Parathyroid adenoma (tissue), 2 donors: Measurements from ENCODE around the gene PYCR2.

Experiments used
- H2AFZ ChIP-seq: fragments of 300-600 bp; sonication (generic); one replicate; pipeline ENCODE4 v1.7.0; 2017; ENCODE audit warnings: antibody characterized with exemption, mild to moderate bottlenecking
- H3K27ac ChIP-seq: fragments of 300-600 bp; sonication (generic); one replicate; pipeline ENCODE4 v1.7.0; 2017
- H3K27me3 ChIP-seq: fragments of 300-600 bp; sonication (generic); one replicate; pipeline ENCODE4 v1.7.0; 2017; ENCODE audit warnings: low read length; ENCODE audit not compliant: control insufficient read depth, insufficient read depth
- H3K36me3 ChIP-seq: fragments of 300-600 bp; sonication (generic); one replicate; pipeline ENCODE4 v1.7.0; 2017; ENCODE audit warnings: low read length; ENCODE audit not compliant: control insufficient read depth, insufficient read depth
- H3K4me1 ChIP-seq: fragments of 300-600 bp; sonication (generic); one replicate; pipeline ENCODE4 v1.7.0; 2017; ENCODE audit warnings: control low read depth
- H3K4me2 ChIP-seq: fragments of 300-600 bp; sonication (generic); one replicate; pipeline ENCODE4 v1.7.0; 2017; ENCODE audit warnings: low read length
- H3K4me3 ChIP-seq: fragments of 300-600 bp; sonication (generic); one replicate; pipeline ENCODE4 v1.7.0; 2017; ENCODE audit warnings: low read depth, low read length
- H3K79me2 ChIP-seq: fragments of 300-600 bp; sonication (generic); one replicate; pipeline ENCODE4 v1.7.0; 2017; ENCODE audit warnings: control low read depth
- H3K9ac ChIP-seq: fragments of 300-600 bp; sonication (generic); one replicate; pipeline ENCODE4 v1.7.0; 2017; ENCODE audit warnings: mild to moderate bottlenecking
- H3K9me3 ChIP-seq: fragments of 300-600 bp; sonication (generic); one replicate; pipeline ENCODE4 v1.7.0; 2017; ENCODE audit warnings: low read length; ENCODE audit not compliant: control insufficient read depth
- CTCF ChIP-seq: fragments of 300-600 bp; sonication (generic); IDR thresholded peaks from one replicate; pipeline ENCODE4 v1.7.0; 2017; ENCODE audit warnings: antibody characterized with exemption, mild to moderate bottlenecking
- donor health status: primary hyperparathyroidism.

Gene PYCR2

GRCh38 chr1:225928186-225929175 lies 4.4 kb upstream of the PYCR2 start:
- peak overlapping the region; percentile 46 for H2AFZ ChIP-seq
- no peaks in the 10 kb centered on the region for H3K9me3 ChIP-seq
- no peaks in the 10 kb centered on the region for H3K36me3 ChIP-seq
- no peak for TF ChIP-seq CTCF
- H3K4me3 ChIP-seq = no peak overlapping the region
- no peak overlapping the region for H3K27ac ChIP-seq
- no peak overlapping the region for H3K9ac ChIP-seq
- no peak overlapping the region for H3K4me2 ChIP-seq
- H3K27me3 ChIP-seq = no peaks in the 10 kb centered on the region
- no peaks in the 10 kb centered on the region for H3K4me1 ChIP-seq
- no peaks in the 10 kb centered on the region for H3K79me2 ChIP-seq

- H3K9ac ChIP-seq = no peak overlapping the region
- no peaks in the 10 kb centered on the region for H3K4me1 ChIP-seq
- no peak overlapping the region for H2AFZ ChIP-seq
- H3K27ac ChIP-seq = no peak overlapping the region
- H3K4me3 ChIP-seq = no peak overlapping the region
- no peak overlapping the region for H3K4me2 ChIP-seq
- no peak for TF ChIP-seq CTCF
- H3K9me3 ChIP-seq = no peaks in the 10 kb centered on the region
- no peaks in the 10 kb centered on the region for H3K27me3 ChIP-seq
- H3K36me3 ChIP-seq = no peaks in the 10 kb centered on the region
- H3K79me2 ChIP-seq = no peaks in the 10 kb centered on the region
Observed at GRCh38 chr1:225926551-225927113, 2.6 kb upstream of the PYCR2 start.

DNA sequence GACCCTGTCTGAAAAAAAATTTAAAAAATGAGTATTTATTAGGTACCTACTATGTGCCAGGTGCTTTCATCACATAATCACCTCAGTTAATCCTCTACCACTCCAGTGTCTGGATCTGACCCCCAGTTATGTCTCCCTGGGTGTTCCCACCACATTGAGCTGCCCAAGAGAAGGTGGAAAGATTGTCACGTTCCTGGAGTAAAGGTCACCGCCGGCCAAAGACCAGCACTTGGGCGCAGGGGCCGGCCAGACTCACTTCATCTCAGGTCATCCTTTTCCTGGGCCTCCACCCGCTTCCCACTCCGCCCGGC lies 714 bp downstream of the PYCR2 start:
- H3K4me2 ChIP-seq = peak overlapping the region; percentile 93
- peak overlapping the region; percentile 69 for H3K9ac ChIP-seq
- no peaks in the 10 kb centered on the region for H3K9me3 ChIP-seq
- no peaks in the 10 kb centered on the region for H3K4me1 ChIP-seq
- peak overlapping the region; percentile 85 for H3K4me3 ChIP-seq
- H3K27me3 ChIP-seq = no peaks in the 10 kb centered on the region
- peak overlapping the region; percentile 92 for H2AFZ ChIP-seq
- H3K79me2 ChIP-seq = no peaks in the 10 kb centered on the region
- peak overlapping the region; percentile 77 for H3K27ac ChIP-seq
- H3K36me3 ChIP-seq = no peaks in the 10 kb centered on the region
- no peak for TF ChIP-seq CTCF

- no peak overlapping the region for H3K4me2 ChIP-seq
Observed at GRCh38 chr1:225921734-225922709, 2.0 kb downstream of the PYCR2 start.

More at GRCh38 chr1:225921734-225922709, 2.0 kb downstream of the PYCR2 start:
- H3K79me2 ChIP-seq = no peaks in the 10 kb centered on the region
- H3K4me3 ChIP-seq = no peak overlapping the region
- H3K27ac ChIP-seq = no peak overlapping the region
- H3K9ac ChIP-seq = no peak overlapping the region
- no peaks in the 10 kb centered on the region for H3K27me3 ChIP-seq
- no peak for TF ChIP-seq CTCF
- no peaks in the 10 kb centered on the region for H3K9me3 ChIP-seq
- no peak overlapping the region for H2AFZ ChIP-seq
- no peaks in the 10 kb centered on the region for H3K36me3 ChIP-seq
- no peaks in the 10 kb centered on the region for H3K4me1 ChIP-seq
